Stimulated activated CD4-positive, alpha-beta T cell treated with anti-CD3 and anti-CD28 coated beads, Interleukin-12 subunit alpha, Interleukin-12 subunit beta, amount 100 ng/mL, for 24 hours (primary cell): Measurements from ENCODE around the gene ZNF205.
A peak's percentile ranks its signal among the peaks of the same experiment; 100 is the strongest.
"Not testable (repeated sequence)": the region's sequence is repeated elsewhere in the genome, so short reads cannot be mapped to it uniquely, and the experiment has no call there.

Source experiments
- DNase-seq, 2 experiments: peaks; one replicate each; pipeline ENCODE4 v3.0.0-alpha.2; 2020; ENCODE audit warnings: low read depth in 2 of 2

Gene ZNF205

DNA sequence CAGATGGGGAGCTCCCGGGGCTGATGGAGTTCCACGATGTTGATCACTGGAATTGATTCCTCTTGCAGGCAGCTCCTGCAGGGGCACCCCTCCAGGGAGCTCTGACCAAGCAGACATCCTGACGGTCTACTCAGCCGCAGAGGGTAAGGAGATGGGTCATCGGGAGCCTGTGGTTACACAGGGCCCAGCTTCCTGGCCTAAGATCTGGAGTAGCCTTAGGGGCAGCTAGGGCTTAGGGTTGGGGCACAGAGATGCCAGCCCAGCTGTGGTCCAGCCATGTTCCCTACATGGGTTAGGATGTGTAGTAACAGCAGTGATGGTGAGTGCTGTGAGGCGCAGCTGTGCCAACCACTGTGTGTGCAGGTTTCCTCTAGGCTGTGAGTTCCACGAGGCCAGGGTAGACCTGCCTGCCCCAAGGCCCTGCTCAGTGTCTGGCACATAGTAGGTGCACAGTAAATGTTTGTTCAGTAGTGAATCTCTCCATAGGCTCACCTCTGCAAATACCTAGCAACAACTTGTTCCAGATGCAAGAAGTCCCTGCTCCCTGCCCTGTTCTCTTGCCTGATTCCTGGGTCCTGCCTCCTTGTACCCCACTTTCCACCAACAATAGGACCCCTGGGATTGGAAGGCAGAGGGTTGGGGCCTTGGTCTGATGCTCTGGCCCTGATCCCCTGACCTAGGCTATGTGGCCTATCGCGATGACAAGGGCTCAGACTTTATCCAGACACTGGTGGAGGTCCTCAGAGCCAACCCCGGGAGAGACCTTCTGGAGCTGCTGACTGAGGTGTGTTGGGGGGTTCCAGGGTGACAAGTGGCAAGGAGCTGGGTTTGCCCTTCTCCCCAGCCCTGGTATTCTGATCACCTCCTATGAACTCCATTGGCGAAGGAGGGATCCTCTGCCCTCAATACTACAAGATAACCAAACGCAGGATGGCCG is 36.1 kb downstream of the ZNF205 start:
- no peak for DNase-seq

DNA sequence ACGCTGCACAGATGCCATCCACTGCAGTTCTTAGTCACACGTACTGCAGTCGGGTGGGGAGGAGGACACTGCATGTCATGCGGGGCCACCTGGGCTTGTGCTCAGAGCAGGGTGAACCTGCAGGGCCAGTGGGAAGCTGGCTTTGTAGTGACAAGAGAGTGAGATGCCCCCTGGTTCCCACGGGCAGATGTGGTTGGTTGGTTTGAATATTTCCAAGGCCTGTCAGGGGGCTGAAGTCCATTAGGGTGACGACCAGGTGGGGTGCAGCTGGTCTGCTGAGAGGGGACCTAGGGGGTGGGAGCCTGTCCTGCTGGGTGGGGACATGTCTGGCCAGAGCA is 36.8 kb downstream of the ZNF205 start:
- no peak for DNase-seq

DNA sequence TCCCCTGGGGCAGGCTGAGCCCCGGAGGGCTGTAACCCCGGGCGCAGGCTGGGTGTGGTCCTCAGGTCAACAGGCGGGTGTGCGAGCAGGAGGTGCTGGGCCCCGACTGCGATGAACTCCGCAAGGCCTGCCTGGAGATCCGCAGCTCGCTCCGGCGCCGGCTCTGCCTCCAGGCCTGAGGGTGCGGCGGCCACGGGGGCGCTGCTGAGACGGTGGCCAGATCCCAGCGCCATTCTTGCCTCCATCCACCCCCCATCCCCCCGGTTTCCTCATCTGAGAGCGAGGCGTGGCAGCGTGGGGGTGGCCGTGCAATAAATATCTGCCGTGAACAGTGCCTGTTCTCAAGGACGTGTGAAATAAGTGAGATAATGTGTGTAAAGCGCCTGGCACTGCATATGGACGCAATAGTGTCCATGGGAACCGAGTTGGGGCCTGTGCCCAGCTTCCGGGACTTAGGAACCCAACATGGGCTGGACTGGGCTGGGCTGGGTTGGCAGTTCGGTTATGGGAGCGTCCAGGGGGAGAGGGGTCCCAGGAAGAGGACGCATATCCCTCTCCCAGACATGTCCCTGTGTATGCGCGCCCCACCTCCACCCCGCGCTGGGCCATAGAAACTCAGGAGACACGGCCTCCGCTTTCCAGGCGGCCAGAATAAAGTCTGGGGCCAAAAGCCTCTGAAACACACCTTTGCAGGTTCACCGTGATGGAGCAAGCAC is 37.4 kb downstream of the ZNF205 start:
- no peak for DNase-seq

DNA sequence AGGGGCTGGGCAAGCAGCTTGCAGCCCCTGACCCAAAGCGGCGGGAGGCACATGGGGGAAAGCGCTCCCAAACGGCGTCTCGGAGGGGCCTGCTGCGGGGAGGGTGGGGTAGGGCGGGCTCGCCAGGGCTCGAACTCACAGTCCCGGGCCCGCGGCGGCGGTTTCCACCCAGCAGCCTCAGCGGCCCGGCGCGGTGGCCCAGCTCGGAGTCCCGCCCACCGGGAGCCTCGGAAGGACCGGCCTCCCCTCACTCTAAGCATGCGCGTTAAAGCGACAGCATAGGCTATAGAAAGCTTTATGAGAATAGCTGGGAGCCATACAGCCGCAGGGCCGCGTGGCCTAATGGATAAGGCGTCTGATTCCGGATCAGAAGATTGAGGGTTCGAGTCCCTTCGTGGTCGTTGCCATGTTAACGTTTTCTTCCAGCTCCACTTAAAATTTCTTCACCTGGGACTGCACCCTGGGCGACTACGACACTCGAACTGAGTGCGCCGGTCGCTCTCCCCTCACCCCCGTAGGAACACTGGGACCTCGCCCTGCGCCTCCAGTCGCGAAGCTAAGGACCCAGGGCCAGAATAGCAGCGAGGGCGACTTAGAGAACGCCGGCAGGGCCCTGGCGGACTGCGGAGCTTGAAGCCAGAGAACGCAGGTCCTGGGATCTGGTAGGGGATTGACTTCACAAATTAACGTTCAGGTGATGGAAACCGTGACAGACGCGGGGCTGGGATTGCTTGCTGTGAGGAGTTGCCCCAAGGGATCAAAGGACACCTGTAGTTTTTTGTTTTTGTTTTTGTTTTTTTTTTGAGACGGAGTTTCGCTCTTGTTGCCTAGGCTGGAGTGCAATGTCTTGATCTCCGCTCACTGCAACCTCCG is 38.2 kb downstream of the ZNF205 start:
- peak; percentile 99 to 100 for DNase-seq

DNA sequence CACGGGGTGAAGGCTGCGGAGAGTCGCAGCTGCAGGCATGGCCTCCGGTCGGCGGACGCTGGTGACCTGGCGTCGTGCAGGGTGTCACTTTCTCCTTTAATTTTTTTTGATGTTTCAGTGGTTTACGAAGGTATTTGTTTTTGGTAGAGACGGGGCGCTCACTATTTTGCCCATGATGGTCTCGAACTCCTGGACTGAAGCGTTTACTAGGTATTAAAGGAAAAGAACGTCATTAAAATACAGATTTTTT is 39.6 kb downstream of the ZNF205 start:
- DNase-seq, result no peak

DNA sequence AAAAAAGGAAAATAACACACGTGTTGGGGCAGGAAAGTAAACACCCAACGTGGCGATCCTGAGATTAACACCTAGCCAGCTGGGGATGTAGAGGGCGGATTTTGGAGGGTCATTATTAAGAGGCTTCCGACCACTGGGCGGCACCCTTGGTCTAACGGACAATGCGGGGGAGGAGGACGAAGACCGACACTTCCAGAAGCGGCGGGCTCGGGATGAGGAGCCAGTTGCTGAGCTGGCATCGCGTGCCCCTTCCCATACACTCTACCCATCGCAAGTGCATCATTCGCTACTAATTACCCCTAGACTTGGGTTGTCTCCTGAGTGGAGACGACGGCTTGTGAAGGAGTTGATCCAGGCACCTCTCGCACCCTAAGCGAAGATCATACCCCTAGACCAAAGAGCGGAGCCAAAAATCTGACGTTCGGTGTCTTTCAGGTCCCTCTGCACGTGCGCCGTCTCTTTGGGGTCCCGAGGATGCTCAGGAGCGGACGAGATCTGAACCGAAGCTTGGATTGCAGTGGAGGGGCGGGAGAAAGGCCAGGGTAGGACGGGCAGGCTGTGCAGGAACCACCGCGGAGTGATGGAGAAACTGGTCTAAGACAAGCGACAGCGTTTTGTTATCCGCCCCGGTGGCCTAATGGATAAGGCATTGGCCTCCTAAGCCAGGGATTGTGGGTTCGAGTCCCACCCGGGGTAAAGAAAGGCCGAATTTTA is 40.0 kb downstream of the ZNF205 start:
- peak; percentile 89 to 94 for DNase-seq

DNA sequence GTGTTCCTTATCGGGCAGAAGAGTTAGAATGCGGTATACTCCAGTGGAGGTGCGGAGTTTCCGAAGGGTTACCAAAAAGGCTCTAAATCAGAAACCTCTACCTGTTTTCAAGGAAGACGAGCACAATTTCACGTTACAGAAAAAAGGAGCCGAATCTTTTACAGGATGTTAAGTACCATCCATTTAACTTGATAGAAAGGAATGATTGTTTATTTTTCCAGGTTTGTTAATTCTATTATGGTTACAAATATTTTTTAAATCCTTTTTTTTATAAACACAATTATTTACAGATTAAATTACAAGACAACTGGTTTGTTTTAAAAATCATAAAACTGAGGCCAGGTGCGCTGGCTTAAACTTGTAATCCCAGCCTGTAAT is 40.6 kb downstream of the ZNF205 start:
- no peak for DNase-seq

DNA sequence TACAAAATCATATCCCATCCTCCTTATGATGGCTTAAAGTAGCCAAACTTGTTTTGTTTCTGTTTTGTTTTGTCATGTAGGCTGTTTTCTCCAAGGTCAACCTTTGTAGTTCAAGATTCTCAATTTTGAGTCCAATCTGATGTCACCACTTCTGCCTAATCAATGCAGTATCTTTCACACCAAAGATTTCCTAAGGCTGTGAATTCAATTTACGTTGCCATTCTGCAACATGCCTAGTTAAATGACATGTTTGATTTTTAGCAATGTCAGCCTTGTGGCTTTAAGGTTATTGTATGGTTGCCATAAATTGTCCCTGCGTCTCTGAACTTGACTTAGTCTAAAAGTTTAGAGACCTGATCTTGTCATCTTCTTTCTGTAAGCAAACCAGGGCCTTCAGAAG is 42.8 kb downstream of the ZNF205 start:
- DNase-seq, result no peak

DNA sequence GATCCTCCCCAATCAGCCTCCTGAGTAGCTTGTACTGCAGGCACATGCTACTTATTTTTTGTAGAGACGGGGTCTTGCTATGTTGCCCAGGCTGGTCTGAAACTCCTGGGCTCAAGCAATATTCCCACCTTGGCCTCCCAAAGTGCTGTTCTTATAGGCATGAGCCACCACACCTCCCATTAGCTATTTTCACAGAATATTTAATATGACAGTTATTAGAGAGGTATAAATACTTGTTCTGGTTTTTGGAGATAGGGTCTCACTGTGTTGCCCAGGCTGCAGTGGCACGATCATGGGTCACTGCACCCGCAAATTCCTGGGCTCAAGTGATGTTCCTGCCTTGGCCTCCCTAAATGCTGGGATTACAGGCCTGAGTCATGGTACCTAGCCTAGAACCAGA is 43.6 kb downstream of the ZNF205 start:
- DNase-seq, result no peak

DNA sequence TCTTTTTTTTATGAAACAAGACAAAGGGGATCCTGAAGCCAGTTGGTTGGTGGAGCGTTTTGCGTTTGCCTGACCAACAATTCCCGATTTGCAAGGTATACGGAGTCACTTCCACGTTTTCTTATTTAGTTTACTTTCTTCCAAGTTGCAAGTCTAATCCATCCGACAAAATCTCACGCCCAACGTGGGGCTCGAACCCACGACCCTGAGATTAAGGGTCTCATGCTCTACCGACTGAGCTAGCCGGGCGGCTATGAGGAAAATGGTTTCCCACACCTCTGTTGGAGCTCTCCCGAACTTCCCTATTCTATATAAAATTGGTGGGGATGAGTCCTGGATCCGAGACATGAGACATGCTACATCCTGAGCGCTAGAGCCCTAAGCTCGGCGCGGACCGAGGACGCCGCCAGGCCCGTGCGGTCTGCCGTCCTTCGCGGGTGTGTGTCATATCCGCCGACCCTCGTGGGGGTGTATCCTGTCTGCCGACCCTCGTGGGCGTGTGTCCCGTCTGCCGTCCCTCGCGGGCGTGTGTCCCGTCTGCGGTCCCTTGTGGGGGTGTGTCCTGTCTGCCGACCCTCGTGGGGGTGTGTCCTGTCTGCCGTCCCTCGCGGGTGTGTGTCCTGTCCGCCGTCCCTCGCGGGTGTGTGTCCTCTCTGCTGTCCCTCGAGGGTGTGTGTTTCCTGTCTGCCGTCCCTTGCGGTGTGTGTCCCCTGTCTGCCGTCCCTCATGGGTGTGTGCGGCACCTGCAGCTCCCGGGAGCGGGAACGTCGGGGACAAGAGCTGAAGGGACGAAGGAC is 45.0 kb downstream of the ZNF205 start:
- peak in 1 of 2 experiments; percentile 69 for DNase-seq

DNA sequence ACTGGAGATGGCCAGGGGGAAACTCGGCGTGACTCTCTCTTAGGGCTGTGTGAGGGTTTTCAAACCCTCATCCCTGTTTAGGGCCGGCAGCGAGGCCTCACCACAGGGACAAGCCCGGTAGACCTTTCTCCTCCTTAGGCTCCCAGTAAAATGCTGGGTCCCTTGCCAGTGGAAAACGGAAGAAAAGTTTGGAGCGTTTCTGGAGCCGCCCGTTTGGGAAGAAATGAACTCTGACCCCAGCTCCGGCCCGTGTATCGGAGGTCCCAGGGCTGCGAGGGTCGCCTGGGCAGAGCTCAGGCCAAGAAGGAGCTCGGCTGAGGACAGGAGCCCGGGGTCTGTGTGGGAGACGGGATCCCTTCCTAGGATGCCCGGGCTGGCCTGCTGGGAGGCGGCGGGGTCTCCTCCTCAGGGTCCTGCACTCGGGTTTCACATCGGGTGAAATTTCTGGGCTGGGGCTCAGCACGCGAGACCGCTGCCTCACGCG is 45.7 kb downstream of the ZNF205 start:
- DNase-seq, result no peak

DNA sequence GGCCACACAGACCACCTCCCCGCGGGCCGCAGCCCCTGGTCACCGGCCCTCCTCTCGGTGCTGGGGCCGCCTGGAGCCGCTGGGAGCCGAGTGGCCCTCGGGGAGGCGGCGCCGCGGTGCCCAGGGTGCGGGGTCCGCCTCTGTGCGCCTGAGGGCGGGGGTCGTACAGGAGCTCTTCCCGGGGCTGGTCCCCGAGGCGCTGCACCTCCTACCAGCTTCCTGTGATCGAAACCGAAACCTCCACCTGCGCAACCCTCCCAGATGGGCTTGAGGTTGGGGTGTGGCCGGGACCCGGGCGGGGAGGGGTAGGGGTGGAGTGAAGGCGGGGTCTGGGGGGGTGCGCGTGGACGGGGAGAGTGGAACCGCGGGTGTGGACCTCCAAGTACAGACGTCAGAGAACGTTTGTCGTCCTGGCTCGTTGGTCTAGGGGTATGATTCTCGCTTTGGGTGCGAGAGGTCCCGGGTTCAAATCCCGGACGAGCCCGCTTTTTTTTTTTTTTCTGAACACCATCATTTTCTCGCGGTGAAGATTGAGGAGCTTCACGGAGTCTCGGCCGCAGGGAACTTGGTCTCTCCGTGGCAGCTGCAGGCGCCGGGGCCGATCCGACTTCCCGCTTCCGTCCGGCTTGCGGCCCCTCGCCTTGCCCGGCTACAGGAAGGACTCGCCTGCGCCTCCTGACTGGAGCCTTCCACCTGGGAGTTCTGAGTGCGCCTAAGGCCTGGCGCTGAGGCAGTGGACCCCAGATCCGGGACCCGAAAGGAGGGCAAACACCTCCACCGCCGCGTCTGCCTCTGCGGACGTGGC is 46.3 kb downstream of the ZNF205 start:
- peak; percentile 72 to 78 for DNase-seq

DNA sequence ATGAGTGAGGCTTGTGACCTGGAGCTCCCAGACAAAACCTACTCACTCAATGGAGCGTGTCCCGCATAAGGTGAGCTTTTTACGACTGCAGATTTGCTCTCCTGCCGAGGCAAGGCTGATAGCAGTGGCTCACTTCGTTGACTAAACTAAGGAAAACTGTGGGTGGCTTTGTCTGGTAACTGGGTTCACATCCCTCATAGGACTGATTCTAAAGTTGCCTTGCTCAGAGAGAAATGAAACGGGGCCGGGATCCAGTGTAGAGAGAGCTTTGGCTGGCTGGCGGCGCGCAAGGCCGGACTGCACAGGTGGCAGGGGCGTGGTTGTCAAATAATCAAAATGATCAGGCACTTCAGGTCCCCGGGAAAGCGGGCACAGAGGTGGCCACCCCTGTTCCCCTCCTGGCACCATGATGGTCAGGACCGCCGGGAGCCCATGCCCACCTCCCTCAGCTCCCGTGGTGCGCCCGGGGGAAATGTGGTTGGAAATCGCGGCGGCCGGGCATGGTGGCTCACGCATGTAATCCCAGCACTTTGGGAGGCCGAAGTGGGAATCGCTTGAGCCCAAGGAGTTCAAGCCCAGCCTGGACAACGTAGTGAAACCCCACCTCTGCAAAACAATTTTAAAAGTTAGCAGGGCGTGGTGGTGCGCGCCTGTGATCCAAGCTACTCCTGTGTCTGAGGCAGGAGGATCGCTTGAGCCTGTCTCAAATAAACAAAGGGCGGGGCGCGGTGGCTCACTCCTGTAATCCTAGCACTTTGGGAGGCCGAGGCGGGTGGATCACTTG is 49.0 kb downstream of the ZNF205 start:
- no peak for DNase-seq

DNA sequence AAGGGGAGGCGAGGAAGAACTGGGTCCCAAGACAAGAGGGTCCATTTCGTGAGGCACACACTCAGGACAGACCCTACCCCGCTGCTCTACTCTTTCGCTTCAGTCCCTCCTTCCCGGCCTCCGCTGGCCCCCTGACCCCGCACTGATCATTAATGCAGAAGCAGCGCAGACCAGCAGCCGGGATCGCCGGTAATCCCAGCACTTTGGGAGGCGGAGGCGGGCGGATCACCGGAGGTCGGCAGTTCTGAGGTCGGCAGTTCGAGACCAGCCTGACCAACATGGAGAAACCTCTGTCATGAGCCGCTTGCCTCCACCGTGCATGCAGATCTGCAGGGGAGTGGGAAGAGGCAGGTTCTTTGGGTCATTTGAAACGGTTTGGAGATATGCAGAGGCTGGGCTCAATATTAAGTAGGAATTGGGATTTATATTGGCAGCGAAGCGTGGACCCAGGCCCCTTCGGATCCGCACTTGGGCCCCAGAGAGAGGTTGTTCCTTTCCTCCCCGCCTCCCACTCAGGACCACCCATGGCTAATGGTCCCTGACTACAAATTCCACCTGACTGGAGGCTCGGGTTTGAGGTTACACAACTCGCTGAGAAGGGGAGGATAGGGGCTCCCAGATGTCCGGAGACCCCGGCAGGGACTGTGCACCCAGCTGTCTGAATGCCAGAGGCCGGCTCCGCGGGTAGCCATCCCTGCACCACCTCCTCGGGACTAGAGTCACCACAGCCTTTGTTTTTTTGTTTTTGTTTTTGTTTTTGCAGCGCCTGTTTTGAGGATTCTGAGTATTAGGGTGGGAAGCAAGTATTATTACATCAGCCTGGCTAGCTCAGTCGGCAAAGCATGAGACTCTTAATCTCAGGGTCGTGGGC is 52.0 kb downstream of the ZNF205 start:
- no peak for DNase-seq

DNA sequence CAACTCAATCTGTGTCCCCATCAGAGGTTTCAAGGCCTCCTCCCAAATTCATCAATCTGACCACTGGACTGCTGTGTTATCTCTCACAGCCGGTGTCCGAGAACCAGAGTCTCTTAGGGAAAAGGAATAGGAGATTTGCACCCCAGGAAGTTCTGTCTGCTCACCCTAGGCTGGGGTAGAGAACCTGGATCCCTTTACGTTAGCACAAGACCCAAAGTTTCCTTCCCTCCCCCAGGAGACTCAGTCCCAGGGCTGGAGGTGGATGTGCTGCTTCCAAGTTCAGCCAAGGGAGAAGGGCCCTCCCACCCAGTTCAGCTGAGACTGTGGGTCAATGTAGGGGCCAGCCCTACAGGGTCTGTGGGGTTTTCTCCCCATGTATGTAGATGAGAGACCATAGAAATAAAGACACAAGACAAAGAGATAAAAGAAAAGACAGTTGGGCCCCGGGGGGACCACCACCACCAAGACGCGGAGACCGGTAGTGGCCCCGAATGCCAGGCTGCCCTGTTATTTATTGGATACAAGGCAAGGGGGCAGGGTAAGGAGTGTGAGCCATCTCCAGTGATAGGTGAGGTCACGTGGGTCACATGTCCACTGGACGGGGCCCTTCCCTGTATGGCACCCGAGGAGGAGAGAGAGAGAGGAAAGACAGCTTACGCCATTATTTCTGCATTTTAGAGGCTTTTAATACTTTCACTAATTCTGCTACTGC is 52.9 kb downstream of the ZNF205 start:
- no peak for DNase-seq

DNA sequence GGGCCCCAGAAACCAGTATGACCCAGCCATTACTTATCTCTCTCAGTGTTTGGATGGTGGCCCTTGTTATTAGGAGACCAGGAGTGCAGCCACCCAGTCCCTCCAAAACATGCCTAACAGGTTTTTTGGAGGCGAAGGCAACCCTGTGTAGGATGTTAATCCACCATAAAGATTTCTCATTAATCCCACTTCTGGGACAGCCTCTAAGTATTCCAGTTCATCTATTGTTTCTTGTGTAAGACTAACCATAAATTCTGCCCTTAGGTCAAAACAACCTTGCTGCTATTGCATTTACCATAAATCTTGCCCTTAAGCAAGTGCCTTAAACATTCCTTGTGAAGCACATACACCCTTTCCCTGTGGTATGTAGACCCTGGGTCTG is 54.1 kb downstream of the ZNF205 start:
- no peak for DNase-seq

DNA sequence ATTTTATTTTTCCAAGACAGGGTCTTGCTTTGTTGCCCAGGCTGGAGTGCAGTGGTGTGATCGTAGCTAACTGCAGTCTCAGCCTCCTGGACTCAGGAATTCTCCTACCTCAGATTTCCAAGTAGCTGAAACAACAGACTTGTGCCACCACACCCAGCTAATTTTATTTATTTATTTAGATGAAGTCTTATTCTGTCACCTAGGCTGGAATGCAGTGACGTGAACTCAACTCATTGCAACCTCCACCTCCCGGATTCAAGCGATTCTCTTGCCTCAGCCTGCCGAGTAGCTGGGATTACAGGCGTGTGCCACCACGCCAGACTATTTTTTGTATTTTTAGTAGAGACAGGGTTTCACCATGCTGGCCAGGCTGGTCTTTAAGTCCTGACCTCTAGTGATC is 56.3 kb downstream of the ZNF205 start:
- not testable (repeated sequence) for DNase-seq
